MM.1S (cell line): ENCODE data around the gene UCN2.

Source experiments
- DNase-seq: peaks from one replicate; pipeline ENCODE4 v3.0.0-alpha.2; 2015
- H2AFZ ChIP-seq: fragments of 300-600 bp; sonication (generic); 2 replicates; pipeline ENCODE4 v1.6.0; 2016; ENCODE audit warnings: antibody characterized with exemption, low read length
- H3F3A ChIP-seq: fragments of 300-600 bp; sonication (generic); 2 replicates; pipeline ENCODE4 v1.6.1; 2016; ENCODE audit warnings: mild to moderate bottlenecking, antibody characterized with exemption, low read length, moderate library complexity, mixed read lengths; ENCODE audit not compliant: insufficient read depth
- H3K27ac ChIP-seq: fragments of 300-600 bp; sonication (generic); 2 replicates; pipeline ENCODE4 v1.5.1; 2016; ENCODE audit warnings: mild to moderate bottlenecking, low read length
- H3K27me3 ChIP-seq: fragments of 300-600 bp; sonication (generic); replicated peaks from 2 replicates; pipeline ENCODE4 v1.6.0; 2016; ENCODE audit warnings: low read length; ENCODE audit not compliant: insufficient read depth
- H3K36me3 ChIP-seq: fragments of 300-600 bp; sonication (generic); replicated peaks from 2 replicates; pipeline ENCODE4 v1.6.1; 2016; ENCODE audit warnings: mild to moderate bottlenecking, low read length, mixed read lengths; ENCODE audit not compliant: insufficient read depth
- H3K4me1 ChIP-seq: fragments of 300-600 bp; sonication (generic); 2 replicates; pipeline ENCODE4 v1.6.1; 2016; ENCODE audit warnings: low read length, mixed read lengths
- H3K4me2 ChIP-seq: fragments of 300-600 bp; sonication (generic); 2 replicates; pipeline ENCODE4 v1.6.0; 2016; ENCODE audit warnings: low read depth, low read length
- H3K4me3 ChIP-seq: fragments of 300-600 bp; sonication (generic); 2 replicates; pipeline ENCODE4 v1.5.1; 2016; ENCODE audit warnings: low read length, mixed read lengths
- H3K79me2 ChIP-seq: fragments of 300-600 bp; sonication (generic); 2 replicates; pipeline ENCODE4 v1.6.1; 2016; ENCODE audit warnings: mixed run types, low read length, mixed read lengths
- H3K9ac ChIP-seq: fragments of 300-600 bp; sonication (generic); 2 replicates; pipeline ENCODE4 v1.6.1; 2016; ENCODE audit warnings: low read length, mixed read lengths
- H3K9me2 ChIP-seq: fragments of 300-600 bp; sonication (generic); replicated peaks from 2 replicates; pipeline ENCODE4 v1.6.1; 2016; ENCODE audit warnings: mild to moderate bottlenecking, low read length, mixed read lengths; ENCODE audit not compliant: insufficient read depth
- H3K9me3 ChIP-seq: fragments of 300-600 bp; sonication (generic); replicated peaks from 2 replicates; pipeline ENCODE4 v1.6.1; 2016; ENCODE audit warnings: mild to moderate bottlenecking, low read length, mixed read lengths; ENCODE audit not compliant: insufficient read depth
- H4K20me1 ChIP-seq: fragments of 300-600 bp; sonication (generic); 2 replicates; pipeline ENCODE4 v1.6.1; 2016; ENCODE audit warnings: mild to moderate bottlenecking, low read length, moderate library complexity, mixed read lengths; ENCODE audit not compliant: insufficient read depth
- EZH2 ChIP-seq: fragments of 300-600 bp; sonication (generic); optimal IDR thresholded peaks from 2 replicates; pipeline ENCODE3; 2017; ENCODE audit warnings: low read depth, mild to moderate bottlenecking, antibody characterized with exemption, low read length, mixed read lengths
- EZH2phosphoT487 ChIP-seq: fragments of 300-600 bp; sonication (generic); IDR thresholded peaks from 2 replicates; pipeline ENCODE4 v1.6.1; 2018; ENCODE audit warnings: antibody characterized with exemption, low read length
- TF ChIP-seq, protein P1 (sequence below): fragments of 300-600 bp; sonication (generic); IDR thresholded peaks from 2 replicates; pipeline ENCODE4 v1.5.1; 2016; ENCODE audit warnings: antibody characterized with exemption, low read length, mixed read lengths

The UCN2 gene

DNA sequence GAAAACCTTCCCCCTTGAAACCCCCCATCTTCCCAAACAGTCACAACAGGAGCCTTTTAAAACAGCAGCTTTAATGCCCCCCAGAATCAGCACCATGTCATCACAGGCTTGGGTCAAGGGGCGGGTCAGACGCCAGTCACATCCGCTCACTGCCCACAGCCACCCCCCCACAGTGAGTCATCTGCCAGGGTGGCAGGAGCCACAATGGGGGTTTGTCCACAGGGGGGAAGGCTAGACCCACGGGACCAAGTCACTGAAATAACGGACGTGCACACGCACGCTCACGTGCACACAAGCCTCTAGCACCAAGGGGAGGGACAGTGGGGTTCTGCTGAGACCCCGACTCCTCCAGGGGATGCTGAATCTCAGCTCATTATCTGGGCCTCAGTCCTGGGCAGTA is 441 bp upstream of the UCN2 start:
- Histone ChIP-seq H3K4me2 (no peak overlapping the region), H3K36me3 (no peaks in the 10 kb centered on the region), H3K79me2 (no peaks in the 10 kb centered on the region), H3K4me3 (no peak overlapping the region), H4K20me1 (no peaks in the 10 kb centered on the region), H3K4me1 (0 out of 2 replicates have a peak, but pooled peaks cover 8% of the 10 kb centered on the region), H3K9me3 (no peaks in the 10 kb centered on the region), H3K9ac (no peak overlapping the region), H3F3A (no peaks in the 10 kb centered on the region), H3K27me3 (peaks cover 19% of the 10 kb centered on the region), H3K9me2 (no peaks in the 10 kb centered on the region), H2AFZ (no peak overlapping the region), H3K27ac (no peak overlapping the region)
- no peak for DNase-seq
- TF ChIP-seq, protein P1, sequence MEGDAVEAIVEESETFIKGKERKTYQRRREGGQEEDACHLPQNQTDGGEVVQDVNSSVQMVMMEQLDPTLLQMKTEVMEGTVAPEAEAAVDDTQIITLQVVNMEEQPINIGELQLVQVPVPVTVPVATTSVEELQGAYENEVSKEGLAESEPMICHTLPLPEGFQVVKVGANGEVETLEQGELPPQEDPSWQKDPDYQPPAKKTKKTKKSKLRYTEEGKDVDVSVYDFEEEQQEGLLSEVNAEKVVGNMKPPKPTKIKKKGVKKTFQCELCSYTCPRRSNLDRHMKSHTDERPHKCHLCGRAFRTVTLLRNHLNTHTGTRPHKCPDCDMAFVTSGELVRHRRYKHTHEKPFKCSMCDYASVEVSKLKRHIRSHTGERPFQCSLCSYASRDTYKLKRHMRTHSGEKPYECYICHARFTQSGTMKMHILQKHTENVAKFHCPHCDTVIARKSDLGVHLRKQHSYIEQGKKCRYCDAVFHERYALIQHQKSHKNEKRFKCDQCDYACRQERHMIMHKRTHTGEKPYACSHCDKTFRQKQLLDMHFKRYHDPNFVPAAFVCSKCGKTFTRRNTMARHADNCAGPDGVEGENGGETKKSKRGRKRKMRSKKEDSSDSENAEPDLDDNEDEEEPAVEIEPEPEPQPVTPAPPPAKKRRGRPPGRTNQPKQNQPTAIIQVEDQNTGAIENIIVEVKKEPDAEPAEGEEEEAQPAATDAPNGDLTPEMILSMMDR = no peak
- TF ChIP-seq EZH2phosphoT487 (no peak), EZH2 (no peak)

GRCh38 chr3:48562367-48563095 is 1.1 kb downstream of the UCN2 start:
- no peak for DNase-seq
- 0 out of 2 replicates have a peak, but pooled peaks cover 8% of the 10 kb centered on the region for H3K4me1 ChIP-seq
- no peak overlapping the region for H3K4me2 ChIP-seq
- H3K9me3 ChIP-seq = no peaks in the 10 kb centered on the region
- no peak overlapping the region for H2AFZ ChIP-seq
- H3K27me3 ChIP-seq = peaks cover 19% of the 10 kb centered on the region
- H3K79me2 ChIP-seq = no peaks in the 10 kb centered on the region
- peaks cover 5% of the 10 kb centered on the region for H3F3A ChIP-seq
- no peak overlapping the region for H3K9ac ChIP-seq
- no peaks in the 10 kb centered on the region for H3K9me2 ChIP-seq
- no peak overlapping the region for H3K4me3 ChIP-seq
- H3K27ac ChIP-seq = no peak overlapping the region
- no peaks in the 10 kb centered on the region for H4K20me1 ChIP-seq
- TF ChIP-seq EZH2phosphoT487 (no peak), EZH2 (no peak)
- TF ChIP-seq, protein P1 = no peak
- H3K36me3 ChIP-seq = no peaks in the 10 kb centered on the region

GRCh38 chr3:48561045-48561736 is 2.4 kb downstream of the UCN2 start:
- Histone ChIP-seq H3F3A (peaks cover 9% of the 10 kb centered on the region), H3K27ac (no peak overlapping the region), H3K79me2 (no peaks in the 10 kb centered on the region), H3K9me2 (no peaks in the 10 kb centered on the region), H3K9ac (no peak overlapping the region), H3K27me3 (peaks cover 19% of the 10 kb centered on the region), H3K4me2 (no peak overlapping the region), H3K36me3 (no peaks in the 10 kb centered on the region), H4K20me1 (no peaks in the 10 kb centered on the region), H3K4me3 (no peak overlapping the region), H2AFZ (peak overlapping the region; percentile 45; the same call in 1 of the 2 replicates), H3K4me1 (peaks cover 8% of the 10 kb centered on the region; the same call in 1 of the 2 replicates), H3K9me3 (no peaks in the 10 kb centered on the region)
- DNase-seq = peak; percentile 19
- TF ChIP-seq EZH2 (no peak), EZH2phosphoT487 (no peak)
- TF ChIP-seq, protein P1 = peak; percentile 5; the same call in 1 of the 2 replicates
